ENCODE data around the gene OR8D4. TPM values are rescaled to one million over a fixed set of nuclear protein-coding genes. Genes with fewer than 3 reads are reported as not detected.

The OR8D4 gene
- total RNA-seq, 1 donor from 2014 or later: not detected

DNA sequence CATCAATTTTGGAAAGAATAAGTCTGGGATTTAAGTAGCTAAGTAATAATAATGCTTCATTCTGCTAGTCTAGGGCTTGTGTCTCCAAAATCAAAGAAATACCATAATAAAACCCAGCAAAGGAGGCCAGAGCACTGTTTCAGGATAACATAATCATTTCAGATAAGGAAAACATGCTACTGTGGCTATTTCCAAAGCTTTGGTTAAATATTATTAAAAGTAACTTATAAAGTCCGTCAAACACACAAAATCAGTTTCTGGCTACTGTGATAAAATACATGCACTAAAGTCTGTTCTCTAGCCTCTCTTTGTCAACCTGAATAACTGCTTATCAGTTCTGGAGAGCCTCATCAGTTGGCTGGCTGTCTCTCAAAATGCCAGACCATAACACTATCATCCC, 43.2 kb downstream of the OR8D4 start:
- TF ChIP-seq, protein P1, sequence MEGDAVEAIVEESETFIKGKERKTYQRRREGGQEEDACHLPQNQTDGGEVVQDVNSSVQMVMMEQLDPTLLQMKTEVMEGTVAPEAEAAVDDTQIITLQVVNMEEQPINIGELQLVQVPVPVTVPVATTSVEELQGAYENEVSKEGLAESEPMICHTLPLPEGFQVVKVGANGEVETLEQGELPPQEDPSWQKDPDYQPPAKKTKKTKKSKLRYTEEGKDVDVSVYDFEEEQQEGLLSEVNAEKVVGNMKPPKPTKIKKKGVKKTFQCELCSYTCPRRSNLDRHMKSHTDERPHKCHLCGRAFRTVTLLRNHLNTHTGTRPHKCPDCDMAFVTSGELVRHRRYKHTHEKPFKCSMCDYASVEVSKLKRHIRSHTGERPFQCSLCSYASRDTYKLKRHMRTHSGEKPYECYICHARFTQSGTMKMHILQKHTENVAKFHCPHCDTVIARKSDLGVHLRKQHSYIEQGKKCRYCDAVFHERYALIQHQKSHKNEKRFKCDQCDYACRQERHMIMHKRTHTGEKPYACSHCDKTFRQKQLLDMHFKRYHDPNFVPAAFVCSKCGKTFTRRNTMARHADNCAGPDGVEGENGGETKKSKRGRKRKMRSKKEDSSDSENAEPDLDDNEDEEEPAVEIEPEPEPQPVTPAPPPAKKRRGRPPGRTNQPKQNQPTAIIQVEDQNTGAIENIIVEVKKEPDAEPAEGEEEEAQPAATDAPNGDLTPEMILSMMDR (conservative IDR thresholded peaks at IDR 0.05): no peak
- H3K27me3 Mint-ChIP-seq (ENCODE audit: low read depth): peaks cover 3% of the 10 kb centered on the region
- H3K4me1 Mint-ChIP-seq: no peaks in the 10 kb centered on the region
- H3K36me3 Mint-ChIP-seq (ENCODE audit: low read depth): no peaks in the 10 kb centered on the region
- DNase-seq (ENCODE audit: low read depth, low spot score): no peak
- no peak overlapping the region for H3K27ac Mint-ChIP-seq (ENCODE audit: unreplicated experiment)
- H3K9me3 Mint-ChIP-seq: no peaks in the 10 kb centered on the region
- no peak overlapping the region for H3K4me3 Mint-ChIP-seq

DNA sequence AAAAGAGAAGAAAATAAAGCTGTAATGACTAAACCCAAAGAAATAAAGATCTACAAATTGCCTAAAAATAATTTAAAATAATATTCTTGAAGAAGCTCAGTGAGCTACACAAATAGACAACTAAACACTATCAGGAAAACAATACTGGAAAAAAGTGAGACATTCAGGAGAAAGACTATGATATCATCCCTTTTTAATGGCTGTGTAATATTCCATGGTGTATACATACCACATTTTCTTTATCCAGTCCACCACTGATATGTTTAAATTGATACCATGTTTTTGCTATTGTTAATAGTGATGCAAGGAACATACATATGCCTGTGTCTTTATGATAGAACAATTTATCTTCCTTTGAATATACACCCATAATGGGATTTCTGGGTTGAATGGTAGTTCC, 54.8 kb downstream of the OR8D4 start:
- Mint-ChIP-seq H3K4me1 (no peaks in the 10 kb centered on the region), H3K27ac (ENCODE audit: unreplicated experiment) (no peak overlapping the region), H3K4me3 (no peak overlapping the region), H3K9me3 (peaks cover 14% of the 10 kb centered on the region), H3K36me3 (ENCODE audit: low read depth) (no peaks in the 10 kb centered on the region), H3K27me3 (ENCODE audit: low read depth) (peaks cover 17% of the 10 kb centered on the region)
- no peak for DNase-seq (ENCODE audit: low read depth, low spot score)
- TF ChIP-seq, protein P1 (conservative IDR thresholded peaks at IDR 0.05): no peak

Other genes starting within 250 kb of the OR8D4 start
- gene SCN3B, start 247.5 kb upstream of the OR8D4 start, total RNA-seq: 3.6 and 3.8 TPM in 2 replicates
- gene ZNF202, start 160.5 kb upstream of the OR8D4 start, total RNA-seq: 22.8 and 25.1 TPM in 2 replicates
- gene OR6X1, start 147.6 kb upstream of the OR8D4 start, total RNA-seq: not detected in 2 replicates
- not detected in 2 replicates for gene OR6M1, start 95.8 kb upstream of the OR8D4 start, total RNA-seq
- gene TMEM225, start 16.5 kb upstream of the OR8D4 start, total RNA-seq: not detected in 2 replicates
- not detected in 2 replicates for gene OR4D5, start 37.5 kb downstream of the OR8D4 start, total RNA-seq
- not detected in 2 replicates for gene OR6T1, start 41.7 kb downstream of the OR8D4 start, total RNA-seq
- not detected in 2 replicates for gene OR10S1, start 75.6 kb downstream of the OR8D4 start, total RNA-seq
- gene OR10G6, start 93.0 kb downstream of the OR8D4 start, total RNA-seq: not detected in 2 replicates
- not detected in 2 replicates for gene OR10G4, start 110.8 kb downstream of the OR8D4 start, total RNA-seq
- gene OR10G9, start 120.8 kb downstream of the OR8D4 start, total RNA-seq: not detected in 2 replicates
- not detected in 2 replicates for gene OR10G8, start 124.6 kb downstream of the OR8D4 start, total RNA-seq
- not detected in 2 replicates for gene OR10G7, start 139.2 kb downstream of the OR8D4 start, total RNA-seq
- gene VWA5A, start 213.3 kb downstream of the OR8D4 start, total RNA-seq: 6.1 and 6.4 TPM in 2 replicates